ELR (cell line): ENCODE results near the gene EPB42.
"Not testable (repeated sequence)": the region's sequence is repeated elsewhere in the genome, so short reads cannot be mapped to it uniquely, and the experiment has no call there.

Experiments used
- DNase-seq: peaks from one replicate; pipeline ENCODE4 v3.0.0-alpha.2; 2015; ENCODE audit warnings: low read depth

Gene EPB42

GRCh38 chr15:43185157-43186002 is 35.4 kb downstream of the EPB42 start, which contains the start of gene CCNDBP1:
Gene CCNDBP1 (plus strand): TSS chr15:43185403. CDS start chr15:43185499, 96 bp downstream.
- peak; percentile 92 for DNase-seq

- no peak for DNase-seq
Measured at GRCh38 chr15:43184407-43185124, 36.3 kb downstream of the EPB42 start.

- no peak for DNase-seq
Measured at GRCh38 chr15:43183270-43183669, 37.5 kb downstream of the EPB42 start.

- not testable (repeated sequence) for DNase-seq
Measured at GRCh38 chr15:43177147-43177546, 43.7 kb downstream of the EPB42 start.

- DNase-seq, result not testable (repeated sequence)
Measured at GRCh38 chr15:43175656-43176309, 45.0 kb downstream of the EPB42 start.

- DNase-seq, result peak; percentile 19
Measured at GRCh38 chr15:43169888-43170287, 50.9 kb downstream of the EPB42 start.

GRCh38 chr15:43168192-43169107 is 52.4 kb downstream of the EPB42 start:
- DNase-seq, result peak; percentile 45

GRCh38 chr15:43167261-43167660 is 53.6 kb downstream of the EPB42 start:
- DNase-seq, result not testable (repeated sequence)

GRCh38 chr15:43165801-43166325 is 55.0 kb downstream of the EPB42 start:
- no peak for DNase-seq

- no peak for DNase-seq
Measured at GRCh38 chr15:43153269-43153668, 67.5 kb downstream of the EPB42 start.

- DNase-seq, result no peak
Measured at GRCh38 chr15:43151688-43152087, 69.1 kb downstream of the EPB42 start.

GRCh38 chr15:43150191-43150929 is 70.5 kb downstream of the EPB42 start:
- peak; percentile 98 for DNase-seq
